Caco-2 (cell line): ENCODE results near the gene COA5. TPM values are rescaled to one million over a fixed set of nuclear protein-coding genes. Genes with fewer than 3 reads are reported as not detected.

Source experiments
- BruUV-seq: library from RNA; stranded (reverse); fragments of 400-500 nt; replicated peaks from 2 replicates; lab custom pipeline; 2021; lab: Mats Ljungman, UMichigan
- CTCF ChIA-PET: fragments of 300-600 bp; sonication (Branson Sonifier 250); formaldehyde crosslinking; loops from one replicate; lab custom pipeline; 2022; ENCODE audit warnings: antibody characterized with exemption; lab: Charles Lee
- POLR2A ChIA-PET: fragments of 300-600 bp; sonication (Branson Sonifier 250); formaldehyde crosslinking; loops from one replicate; lab custom pipeline; 2022; ENCODE audit warnings: antibody characterized with exemption; lab: Charles Lee
- DNase-seq, 2 experiments: peaks; one replicate each; pipeline versions ENCODE4 v3.0.0 to v3.0.0-alpha.2; 2020 to 2022
- H3K27me3 ChIP-seq: replicated peaks from 2 replicates; pipeline ENCODE4 v1.6.0; 2011; ENCODE audit warnings: low read length; ENCODE audit not compliant: control insufficient read depth, insufficient read depth
- H3K36me3 ChIP-seq: 2 replicates; pipeline ENCODE4 v1.5.1; 2011; ENCODE audit warnings: low read length; ENCODE audit not compliant: control insufficient read depth, insufficient read depth
- H3K4me1 ChIP-seq: fragments of 250-450 bp; sonication (Bioruptor Pico); 2 replicates; pipeline ENCODE4 v1.5.1; 2020; ENCODE audit warnings: mild to moderate bottlenecking
- H3K4me3 ChIP-seq: 2 replicates; pipeline ENCODE4 v1.5.1; 2011; ENCODE audit warnings: low read depth, mild to moderate bottlenecking, control low read depth, low read length
- H3K9me3 ChIP-seq: fragments of 250-450 bp; sonication (Bioruptor Pico); 2 replicates; pipeline ENCODE4 v1.5.1; 2020; ENCODE audit warnings: mild to moderate bottlenecking, moderate library complexity
- H3K27ac Mint-ChIP-seq: one replicate; pipeline ENCODE4 v1.8.0; 2022; ENCODE audit warnings: mixed read lengths; ENCODE audit not compliant: unreplicated experiment
- H3K27me3 Mint-ChIP-seq: one replicate; pipeline ENCODE4 v1.8.0; 2022; ENCODE audit warnings: mixed read lengths; ENCODE audit not compliant: insufficient read depth, unreplicated experiment
- H3K36me3 Mint-ChIP-seq: one replicate; pipeline ENCODE4 v1.8.0; 2022; ENCODE audit warnings: mild to moderate bottlenecking, mixed read lengths; ENCODE audit not compliant: insufficient read depth, unreplicated experiment
- H3K4me1 Mint-ChIP-seq: one replicate; pipeline ENCODE4 v1.8.0; 2022; ENCODE audit warnings: low read depth, mixed read lengths; ENCODE audit not compliant: unreplicated experiment
- H3K4me3 Mint-ChIP-seq: one replicate; pipeline ENCODE4 v1.8.0; 2022; ENCODE audit warnings: mild to moderate bottlenecking, moderate library complexity, mixed read lengths; ENCODE audit not compliant: unreplicated experiment
- H3K9me3 Mint-ChIP-seq: one replicate; pipeline ENCODE4 v1.8.0; 2022; ENCODE audit warnings: mixed read lengths; ENCODE audit not compliant: unreplicated experiment
- CTCF ChIP-seq, 2 experiments: fragments of 200-600 bp in 1 of 2; IDR thresholded peaks; 1 replicate in 1 of 2; 2 replicates in 1 of 2; pipeline versions ENCODE4 v1.5.1 to v1.8.0; 2011 to 2022; ENCODE audit warnings: antibody characterized with exemption in 1 of 2, control low read depth in 1 of 2, inconsistent platforms in 1 of 2, low read depth in 1 of 2, low read length in 1 of 2, mild to moderate bottlenecking in 1 of 2, moderate library complexity in 1 of 2; ENCODE audit not compliant: insufficient read depth in 1 of 2, severe bottlenecking in 1 of 2, unreplicated experiment in 1 of 2
- intact Hi-C: fragments of 100-400 bp; cut with micrococcal nuclease; formaldehyde crosslinking; loops from one replicate; pipeline ENCODE4 v1.10.0; 2022; ENCODE audit not compliant: unreplicated experiment
- total RNA-seq: library from RNA; stranded (reverse); gene quantifications from 2 replicates; pipeline ENCODE4 v1.2.3, GENCODE V29; 2022

The COA5 gene
- total RNA-seq, 1 experiment from 2014 or later = 35.7 TPM

- Mint-ChIP-seq H3K36me3 (peaks cover 25% of the 10 kb centered on the region), H3K9me3 (no peaks in the 10 kb centered on the region), H3K4me1 (no peaks in the 10 kb centered on the region), H3K27me3 (no peaks in the 10 kb centered on the region), H3K27ac (no peak overlapping the region), H3K4me3 (no peak overlapping the region)
- BruUV-seq = no TSS peak
- no peaks in the 10 kb centered on the region for H3K27me3 ChIP-seq
- TF ChIP-seq CTCF (IDR thresholded peaks at IDR 0.05; ENCODE audit: insufficient read depth in 1 of 2, low read depth in 1 of 2, low read length in 1 of 2, severe bottlenecking in 1 of 2, unreplicated experiment in 1 of 2) = no peak
- CTCF ChIA-PET = no interaction called here
- intact Hi-C loops = loop anchor here (5.0 kb wide), 1 partner anchor 435 kb away; no protein-coding TSS in a partner anchor
- H3K9me3 ChIP-seq = no peaks in the 10 kb centered on the region
- no peak overlapping the region for H3K4me3 ChIP-seq
- H3K36me3 ChIP-seq = peaks cover 6% of the 10 kb centered on the region
- no peaks in the 10 kb centered on the region for H3K4me1 ChIP-seq
- no peak for DNase-seq
- POLR2A ChIA-PET = no interaction called here
Measured at GRCh38 chr2:98632351-98632750, 24.0 kb upstream of the COA5 start.

- Mint-ChIP-seq H3K9me3 (no peaks in the 10 kb centered on the region), H3K36me3 (peaks cover 24% of the 10 kb centered on the region), H3K4me1 (no peaks in the 10 kb centered on the region), H3K27ac (no peak overlapping the region), H3K4me3 (no peak overlapping the region), H3K27me3 (no peaks in the 10 kb centered on the region)
- TF ChIP-seq CTCF (IDR thresholded peaks at IDR 0.05; ENCODE audit: insufficient read depth in 1 of 2, low read depth in 1 of 2, low read length in 1 of 2, severe bottlenecking in 1 of 2, unreplicated experiment in 1 of 2) = no peak
- Histone ChIP-seq H3K36me3 (peaks cover 4% of the 10 kb centered on the region), H3K4me3 (no peak overlapping the region), H3K27me3 (no peaks in the 10 kb centered on the region), H3K4me1 (no peaks in the 10 kb centered on the region), H3K9me3 (no peaks in the 10 kb centered on the region)
- ChIA-PET CTCF (no interaction called here), POLR2A (no interaction called here)
- BruUV-seq = no TSS peak
- no peak for DNase-seq
- intact Hi-C loops = no loop called here
Measured at GRCh38 chr2:98623657-98624056, 15.3 kb upstream of the COA5 start.

- H3K27me3 ChIP-seq = no peaks in the 10 kb centered on the region
- Mint-ChIP-seq H3K4me1 (no peaks in the 10 kb centered on the region), H3K27ac (no peak overlapping the region), H3K27me3 (no peaks in the 10 kb centered on the region), H3K9me3 (no peaks in the 10 kb centered on the region), H3K36me3 (peaks cover 65% of the 10 kb centered on the region), H3K4me3 (no peak overlapping the region)
- peaks cover 4% of the 10 kb centered on the region; the same call in 1 of the 2 replicates for H3K36me3 ChIP-seq
- intact Hi-C loops = no loop called here
- H3K4me1 ChIP-seq = no peaks in the 10 kb centered on the region
- H3K9me3 ChIP-seq = no peaks in the 10 kb centered on the region
- ChIA-PET CTCF (no interaction called here), POLR2A (no interaction called here)
- BruUV-seq = no TSS peak
- no peak overlapping the region for H3K4me3 ChIP-seq
- no peak for DNase-seq
- TF ChIP-seq CTCF (IDR thresholded peaks at IDR 0.05; ENCODE audit: insufficient read depth in 1 of 2, low read depth in 1 of 2, low read length in 1 of 2, severe bottlenecking in 1 of 2, unreplicated experiment in 1 of 2) = no peak
Measured at GRCh38 chr2:98617149-98617548, 8.8 kb upstream of the COA5 start.
